H1 (cell line): ENCODE results near the gene PRDM2.

Experiments used
- BACH1 ChIP-seq: IDR thresholded peaks from 2 replicates; pipeline ENCODE4 v1.6.1; 2012; ENCODE audit warnings: low read length, improper control_type of control experiment
- CEBPB ChIP-seq: IDR thresholded peaks from 2 replicates; pipeline ENCODE4 v1.6.1; 2012; ENCODE audit warnings: low read depth, low read length
- CTCF ChIP-seq, 3 experiments: IDR thresholded peaks; 1 replicate in 2 of 3; 2 replicates in 1 of 3; pipeline versions ENCODE4 v1.5.1 to v1.6.1; 2011; ENCODE audit warnings: low read length in 3 of 3, mild to moderate bottlenecking in 3 of 3, inconsistent platforms in 2 of 3, low read depth in 1 of 3, moderate library complexity in 1 of 3; ENCODE audit not compliant: insufficient read depth in 1 of 3; ENCODE audit errors: control extremely low read depth in 1 of 3
- FOSL1 ChIP-seq: IDR thresholded peaks from 2 replicates; pipeline ENCODE4 v1.6.1; 2011; ENCODE audit warnings: mild to moderate bottlenecking, low read depth, low read length, moderate library complexity; ENCODE audit not compliant: insufficient read depth
- GABPA ChIP-seq: IDR thresholded peaks from 2 replicates; pipeline ENCODE4 v1.6.1; 2011; ENCODE audit warnings: mild to moderate bottlenecking, low read length, moderate library complexity, borderline replicate concordance; ENCODE audit not compliant: insufficient read depth
- TF ChIP-seq, protein P1 (sequence below): IDR thresholded peaks from 2 replicates; pipeline ENCODE4 v1.6.1; 2012; ENCODE audit warnings: inconsistent platforms
- TF ChIP-seq, protein P2 (sequence below): IDR thresholded peaks from 2 replicates; pipeline ENCODE4 v1.6.1; 2012; ENCODE audit warnings: low read length, inconsistent platforms
- TF ChIP-seq, protein P3 (sequence below): IDR thresholded peaks from 2 replicates; pipeline ENCODE4 v1.6.1; 2011; ENCODE audit warnings: low read length, improper control_type of control experiment

GRCh38 chr1:13746342-13746741, 46.4 kb downstream of the PRDM2 start:
- TF ChIP-seq, protein P1, sequence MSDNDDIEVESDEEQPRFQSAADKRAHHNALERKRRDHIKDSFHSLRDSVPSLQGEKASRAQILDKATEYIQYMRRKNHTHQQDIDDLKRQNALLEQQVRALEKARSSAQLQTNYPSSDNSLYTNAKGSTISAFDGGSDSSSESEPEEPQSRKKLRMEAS = no peak
- no peak for TF ChIP-seq CEBPB
- TF ChIP-seq GABPA = no peak
- no peak for TF ChIP-seq FOSL1
- TF ChIP-seq, protein P2, sequence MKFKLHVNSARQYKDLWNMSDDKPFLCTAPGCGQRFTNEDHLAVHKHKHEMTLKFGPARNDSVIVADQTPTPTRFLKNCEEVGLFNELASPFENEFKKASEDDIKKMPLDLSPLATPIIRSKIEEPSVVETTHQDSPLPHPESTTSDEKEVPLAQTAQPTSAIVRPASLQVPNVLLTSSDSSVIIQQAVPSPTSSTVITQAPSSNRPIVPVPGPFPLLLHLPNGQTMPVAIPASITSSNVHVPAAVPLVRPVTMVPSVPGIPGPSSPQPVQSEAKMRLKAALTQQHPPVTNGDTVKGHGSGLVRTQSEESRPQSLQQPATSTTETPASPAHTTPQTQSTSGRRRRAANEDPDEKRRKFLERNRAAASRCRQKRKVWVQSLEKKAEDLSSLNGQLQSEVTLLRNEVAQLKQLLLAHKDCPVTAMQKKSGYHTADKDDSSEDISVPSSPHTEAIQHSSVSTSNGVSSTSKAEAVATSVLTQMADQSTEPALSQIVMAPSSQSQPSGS = no peak
- no peak for TF ChIP-seq BACH1
- TF ChIP-seq CTCF (IDR thresholded peaks at IDR 0.05; ENCODE audit: control extremely low read depth in 1 of 3, insufficient read depth in 1 of 3, low read depth in 1 of 3, low read length in 3 of 3) = no peak
- TF ChIP-seq, protein P3, sequence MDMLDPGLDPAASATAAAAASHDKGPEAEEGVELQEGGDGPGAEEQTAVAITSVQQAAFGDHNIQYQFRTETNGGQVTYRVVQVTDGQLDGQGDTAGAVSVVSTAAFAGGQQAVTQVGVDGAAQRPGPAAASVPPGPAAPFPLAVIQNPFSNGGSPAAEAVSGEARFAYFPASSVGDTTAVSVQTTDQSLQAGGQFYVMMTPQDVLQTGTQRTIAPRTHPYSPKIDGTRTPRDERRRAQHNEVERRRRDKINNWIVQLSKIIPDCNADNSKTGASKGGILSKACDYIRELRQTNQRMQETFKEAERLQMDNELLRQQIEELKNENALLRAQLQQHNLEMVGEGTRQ = no peak
